Coronary artery (tissue), 2 donors: ENCODE results near the gene KLF9.
A peak's percentile ranks its signal among the peaks of the same experiment; 100 is the strongest.

Experiments used
- DNase-seq: peaks from one replicate; pipeline ENCODE4 v3.0.0-alpha.2; 2017; ENCODE audit warnings: low spot score
- H3K27ac ChIP-seq, 2 donors: fragments of 200-600 bp; sonication (generic); one replicate each; pipeline ENCODE4 v1.5.1; 2016 to 2019
- H3K4me3 ChIP-seq: fragments of 200-600 bp; sonication (generic); 2 replicates; pipeline ENCODE4 v1.5.1; 2016; ENCODE audit warnings: mild to moderate bottlenecking, moderate library complexity
- TF ChIP-seq, protein P1 (sequence below): fragments of 200-600 bp; sonication (generic); IDR thresholded peaks from one replicate; pipeline ENCODE4 v1.5.1; 2019; ENCODE audit warnings: antibody characterized with exemption

KLF9 gene

GRCh38 chr9:70347046-70347445 lies 67.4 kb downstream of the KLF9 start:
- Histone ChIP-seq H3K4me3 (no peak overlapping the region), H3K27ac (no peak overlapping the region)
- DNase-seq: no peak
- TF ChIP-seq, protein P1, sequence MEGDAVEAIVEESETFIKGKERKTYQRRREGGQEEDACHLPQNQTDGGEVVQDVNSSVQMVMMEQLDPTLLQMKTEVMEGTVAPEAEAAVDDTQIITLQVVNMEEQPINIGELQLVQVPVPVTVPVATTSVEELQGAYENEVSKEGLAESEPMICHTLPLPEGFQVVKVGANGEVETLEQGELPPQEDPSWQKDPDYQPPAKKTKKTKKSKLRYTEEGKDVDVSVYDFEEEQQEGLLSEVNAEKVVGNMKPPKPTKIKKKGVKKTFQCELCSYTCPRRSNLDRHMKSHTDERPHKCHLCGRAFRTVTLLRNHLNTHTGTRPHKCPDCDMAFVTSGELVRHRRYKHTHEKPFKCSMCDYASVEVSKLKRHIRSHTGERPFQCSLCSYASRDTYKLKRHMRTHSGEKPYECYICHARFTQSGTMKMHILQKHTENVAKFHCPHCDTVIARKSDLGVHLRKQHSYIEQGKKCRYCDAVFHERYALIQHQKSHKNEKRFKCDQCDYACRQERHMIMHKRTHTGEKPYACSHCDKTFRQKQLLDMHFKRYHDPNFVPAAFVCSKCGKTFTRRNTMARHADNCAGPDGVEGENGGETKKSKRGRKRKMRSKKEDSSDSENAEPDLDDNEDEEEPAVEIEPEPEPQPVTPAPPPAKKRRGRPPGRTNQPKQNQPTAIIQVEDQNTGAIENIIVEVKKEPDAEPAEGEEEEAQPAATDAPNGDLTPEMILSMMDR: no peak

DNA sequence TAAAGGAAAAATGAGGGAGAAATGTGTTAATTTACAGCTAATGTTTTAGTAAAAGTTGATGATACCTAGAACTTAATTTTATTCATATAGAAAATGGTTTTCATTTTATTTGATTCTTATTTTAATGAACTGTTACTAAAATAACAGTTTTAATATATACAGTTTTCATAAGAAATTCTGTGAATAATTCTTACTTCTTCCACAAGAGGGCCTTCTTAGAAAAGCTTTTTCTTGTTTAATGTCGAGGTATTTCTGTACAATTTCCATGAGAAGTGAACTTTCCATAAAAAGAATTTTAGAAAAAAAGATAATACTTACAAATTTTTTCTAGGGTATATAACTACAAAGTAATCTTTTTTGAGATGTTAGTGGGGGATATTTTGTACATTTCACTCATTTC lies 73.9 kb downstream of the KLF9 start:
- TF ChIP-seq, protein P1: no peak
- H3K4me3 ChIP-seq: no peak overlapping the region
- DNase-seq: no peak
- peak overlapping the region in 1 of 2 donors; percentile 9 for H3K27ac ChIP-seq
